ENCODE results near the gene BEX2. TPM values are rescaled to one million over a fixed set of nuclear protein-coding genes. Genes with fewer than 3 reads are reported as not detected.

The BEX2 gene
- 398 and 432 TPM in 2 replicates for polyA plus RNA-seq

GRCh38 chrX:103310555-103311398 is at the start of gene BEX2:
TSS of gene BEX2 (minus strand) at chrX:103310990. CDS start at chrX:103309976, 1,014 bp downstream.

GRCh38 chrX:103356130-103356798 is 45.5 kb upstream of the BEX2 start, which contains the start of gene TCEAL9:
TSS of gene TCEAL9 (plus strand) at chrX:103356506. CDS start at chrX:103357685, 1,179 bp downstream.

GRCh38 chrX:103329991-103330390 is 19.2 kb upstream of the BEX2 start, which contains the start of gene TCEAL7:
TSS of gene TCEAL7 (plus strand) at chrX:103330239. CDS start at chrX:103331404, 1,165 bp downstream.

GRCh38 chrX:103276581-103277002 is 34.2 kb downstream of the BEX2 start, which contains the start of gene TCEAL5:
TSS of gene TCEAL5 (minus strand) at chrX:103276750. CDS start at chrX:103274563, 2,187 bp downstream.

Other genes starting within 250 kb of the BEX2 start
- gene BEX1, start 246.8 kb downstream of the BEX2 start, polyA plus RNA-seq, result 502 and 529 TPM in 2 replicates
- gene NXF3, start 217.8 kb downstream of the BEX2 start, polyA plus RNA-seq, result not detected in 2 replicates
- gene BEX4, start 95.9 kb downstream of the BEX2 start, polyA plus RNA-seq, result 241 and 356 TPM in 2 replicates
- 196 and 242 TPM in 2 replicates for gene TCEAL8, start 55.8 kb downstream of the BEX2 start, polyA plus RNA-seq
- gene TCEAL5, start 34.2 kb downstream of the BEX2 start, polyA plus RNA-seq, result 8.7 and 28.3 TPM in 2 replicates
- 45.5 and 176 TPM in 2 replicates for gene TCEAL7, start 19.2 kb upstream of the BEX2 start, polyA plus RNA-seq
- gene TCEAL9, start 45.5 kb upstream of the BEX2 start, polyA plus RNA-seq, result 60.7 and 77.4 TPM in 2 replicates
- 2,370 and 2,399 TPM in 2 replicates for gene BEX3, start 65.5 kb upstream of the BEX2 start, polyA plus RNA-seq
- gene RAB40A, start 208.5 kb upstream of the BEX2 start, polyA plus RNA-seq, result 0.27 TPM in 1 of 2 replicates, not detected in the other